Raji (cell line): Measurements from ENCODE around the gene ACOT13.
A peak's percentile ranks its signal among the peaks of the same experiment; 100 is the strongest.

Source experiments
- POLR2A ChIP-seq: IDR thresholded peaks from 2 replicates; pipeline ENCODE4 v1.6.1; 2011; ENCODE audit warnings: low read depth, low read length, control low read depth; ENCODE audit not compliant: insufficient read depth

The ACOT13 gene

DNA sequence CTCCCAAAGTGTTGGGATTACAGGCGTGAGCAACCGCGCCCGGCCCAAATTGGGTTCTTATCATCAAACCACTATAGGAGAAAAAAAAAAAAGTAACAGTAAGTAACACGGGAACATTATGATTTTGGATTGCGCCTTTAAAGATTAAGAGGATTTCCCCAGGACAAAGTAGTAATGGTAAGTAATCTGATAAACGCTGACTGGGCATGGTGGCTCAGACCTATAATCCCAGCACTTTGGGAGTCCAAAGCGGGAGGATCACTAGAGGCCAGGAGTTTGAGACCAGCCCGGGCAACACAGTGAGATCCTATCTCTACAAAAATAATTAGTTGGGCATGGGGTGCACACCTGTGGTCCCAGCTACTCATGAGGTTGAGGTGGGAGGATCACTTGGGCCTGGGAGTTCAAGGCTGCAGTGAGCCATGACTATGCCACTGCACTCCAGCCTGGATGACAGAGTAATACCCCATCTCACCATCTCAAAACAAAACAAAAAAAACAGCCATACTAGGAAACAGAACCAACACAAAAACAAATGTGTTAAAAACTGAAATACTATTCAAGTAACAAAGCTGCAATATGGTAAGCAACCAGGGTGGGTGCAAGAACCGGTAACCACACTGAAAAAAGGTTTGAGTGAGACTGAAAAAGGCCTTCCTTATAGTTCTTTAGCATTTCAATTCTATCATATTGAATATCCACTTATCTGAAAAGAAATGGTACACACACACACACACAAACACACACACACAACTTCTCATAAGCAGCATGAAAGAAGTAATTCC is 43.8 kb downstream of the ACOT13 start:
- no peak for TF ChIP-seq POLR2A

- no peak for TF ChIP-seq POLR2A
Observed at GRCh38 chr6:24718449-24719124, 51.7 kb downstream of the ACOT13 start.

- 0 out of 2 replicates have a peak, but pooled peaks have one; percentile 24 for TF ChIP-seq POLR2A
Observed at GRCh38 chr6:24719125-24719971, 52.5 kb downstream of the ACOT13 start, which contains the start of gene C6orf62. C6orf62 (minus strand) TSS chr6:24719154; CDS start chr6:24718668, 486 bp downstream.

GRCh38 chr6:24720131-24720603 is 53.3 kb downstream of the ACOT13 start:
- TF ChIP-seq POLR2A = no peak

DNA sequence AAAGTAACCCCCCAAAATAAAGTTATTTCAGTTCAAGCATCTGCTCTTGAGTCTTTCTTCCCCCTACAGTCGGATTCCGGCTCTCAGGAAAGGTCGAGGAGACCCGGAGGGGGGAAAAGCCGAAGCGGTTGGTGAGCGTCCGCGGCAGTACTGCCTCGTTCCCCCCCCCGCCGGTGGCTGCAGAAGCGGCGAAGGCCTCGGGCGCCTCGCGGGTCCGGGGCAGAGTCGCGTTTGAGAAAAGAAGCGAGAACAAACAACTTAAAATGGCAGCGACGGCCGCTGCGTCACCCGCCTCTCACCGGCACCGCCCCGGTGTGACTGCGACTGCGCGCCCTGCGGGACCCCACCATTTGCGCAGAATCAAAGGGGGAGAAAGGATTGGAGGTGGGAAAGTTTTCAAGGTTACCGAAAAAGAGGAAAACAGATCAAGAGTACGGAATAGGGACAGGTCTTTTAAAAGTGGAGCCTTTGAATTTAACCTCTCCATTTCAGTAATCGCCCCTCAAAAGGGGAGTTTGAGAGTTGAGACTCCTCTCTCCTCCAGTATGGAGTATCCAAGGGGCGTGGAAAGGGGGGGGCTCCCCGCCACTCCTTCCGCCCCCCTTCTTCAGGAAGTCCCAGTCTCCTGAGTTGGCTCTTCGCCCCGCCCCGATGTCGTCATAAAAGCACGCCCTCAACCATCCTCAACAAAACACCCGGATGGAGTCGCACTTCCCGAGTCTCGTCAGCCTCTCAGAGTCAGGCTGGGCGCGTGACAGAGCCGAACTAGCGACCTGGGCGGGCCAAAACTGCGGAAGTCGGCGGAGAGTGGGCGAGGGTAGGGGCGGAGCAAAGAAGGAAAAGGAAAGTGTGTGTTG is 54.0 kb downstream of the ACOT13 start:
- peak; percentile 84 for TF ChIP-seq POLR2A

DNA sequence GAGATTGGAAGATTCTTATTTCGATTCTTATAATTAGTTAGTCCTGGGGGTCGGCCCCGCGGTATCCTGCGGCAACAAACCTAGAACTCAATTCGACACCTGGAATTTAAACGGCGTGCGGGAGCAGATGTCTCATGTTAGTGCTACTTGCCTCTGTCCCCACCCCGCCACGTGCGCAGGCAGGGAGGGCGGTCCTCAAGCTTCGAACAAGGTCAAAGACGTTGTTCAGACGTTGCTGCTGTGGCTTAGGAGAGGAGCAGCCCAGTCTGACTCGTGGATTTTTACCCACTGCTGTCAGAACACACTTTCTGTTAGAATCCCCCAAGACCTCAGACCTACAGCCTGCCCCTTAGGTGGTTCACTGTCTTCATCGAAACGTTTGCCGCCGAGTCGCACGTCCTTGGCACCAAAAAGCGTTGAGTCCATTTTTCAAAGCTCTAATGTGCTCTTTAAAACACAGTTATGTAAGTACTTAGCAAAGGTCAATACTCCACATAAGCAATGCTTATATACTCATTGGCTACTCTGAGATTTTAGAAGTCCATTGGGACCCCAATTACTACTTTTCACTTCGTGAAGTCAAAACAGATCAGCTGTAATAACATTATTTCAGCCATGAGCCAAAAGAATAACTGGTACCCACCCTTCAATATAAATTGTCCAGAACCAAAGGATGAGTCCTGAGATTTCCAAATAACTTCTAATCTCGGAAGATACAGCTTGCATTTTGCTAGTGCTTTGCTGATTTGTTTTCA is 54.8 kb downstream of the ACOT13 start:
- TF ChIP-seq POLR2A = peak; percentile 77

DNA sequence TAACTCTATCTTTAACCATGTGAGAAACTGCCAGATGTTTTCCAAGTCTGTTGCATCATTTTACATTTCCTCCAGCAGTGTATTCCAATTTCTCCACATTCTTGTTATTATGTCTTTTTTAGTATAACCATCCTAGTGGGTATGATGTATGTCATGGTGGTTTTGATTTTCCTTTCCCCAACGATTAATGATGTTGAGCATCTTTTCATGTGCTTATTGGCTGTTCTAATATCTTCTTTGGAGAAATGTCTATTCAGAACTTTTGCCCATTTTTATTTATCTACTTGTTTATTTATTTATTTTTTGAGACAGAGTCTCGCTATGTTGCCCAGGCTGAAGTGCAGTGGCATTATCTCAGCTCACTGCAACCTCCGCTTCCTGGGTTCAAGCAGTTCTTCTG is 56.4 kb downstream of the ACOT13 start:
- no peak for TF ChIP-seq POLR2A

GRCh38 chr6:24734166-24734565 is 67.3 kb downstream of the ACOT13 start:
- no peak for TF ChIP-seq POLR2A

- no peak for TF ChIP-seq POLR2A
Observed at GRCh38 chr6:24738741-24739140, 71.9 kb downstream of the ACOT13 start.

DNA sequence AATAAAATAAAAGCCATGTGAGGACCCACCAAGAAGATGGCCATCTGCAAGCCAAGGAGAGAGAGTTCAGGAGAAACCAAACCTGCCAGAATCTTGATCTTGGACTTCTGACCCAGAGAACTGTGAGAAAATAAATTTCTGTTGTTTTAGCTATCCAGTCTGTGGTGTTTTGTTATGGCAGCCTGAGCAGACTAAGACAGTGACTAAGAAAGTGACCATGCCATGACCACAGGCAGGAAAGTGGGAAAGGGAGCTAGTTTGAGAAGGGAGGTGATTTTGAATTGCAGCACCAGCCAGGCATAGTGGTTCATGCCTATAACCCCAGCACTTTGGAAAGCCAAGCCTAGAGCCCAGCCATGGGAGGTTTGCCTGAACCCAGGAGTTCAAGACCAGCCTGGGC is 74.0 kb downstream of the ACOT13 start:
- TF ChIP-seq POLR2A = no peak

DNA sequence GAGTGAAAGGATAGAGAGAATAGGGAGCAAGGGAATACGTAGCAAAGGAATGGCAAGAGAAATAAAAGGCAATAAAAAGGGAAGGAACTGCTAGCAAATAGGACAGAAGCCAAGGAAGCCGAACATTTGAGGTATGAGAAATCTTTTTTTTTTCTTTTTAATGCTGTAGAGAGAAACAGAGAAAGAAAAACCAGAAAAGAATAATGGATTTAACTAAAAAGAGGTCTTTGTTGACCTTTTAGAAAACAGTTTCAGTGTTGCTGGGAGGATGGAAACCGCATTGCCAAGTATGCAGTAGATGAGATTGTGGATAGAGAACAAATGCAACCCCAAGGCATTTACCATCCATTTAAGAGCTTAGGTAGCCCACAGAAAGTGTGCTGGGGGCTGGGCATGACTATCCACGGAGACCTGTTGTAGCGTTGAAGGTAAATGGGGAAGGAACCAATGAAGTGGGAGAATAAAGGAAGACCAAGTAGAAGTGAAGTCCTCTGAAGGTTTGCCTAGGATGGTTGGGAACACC is 75.4 kb downstream of the ACOT13 start:
- TF ChIP-seq POLR2A = no peak

DNA sequence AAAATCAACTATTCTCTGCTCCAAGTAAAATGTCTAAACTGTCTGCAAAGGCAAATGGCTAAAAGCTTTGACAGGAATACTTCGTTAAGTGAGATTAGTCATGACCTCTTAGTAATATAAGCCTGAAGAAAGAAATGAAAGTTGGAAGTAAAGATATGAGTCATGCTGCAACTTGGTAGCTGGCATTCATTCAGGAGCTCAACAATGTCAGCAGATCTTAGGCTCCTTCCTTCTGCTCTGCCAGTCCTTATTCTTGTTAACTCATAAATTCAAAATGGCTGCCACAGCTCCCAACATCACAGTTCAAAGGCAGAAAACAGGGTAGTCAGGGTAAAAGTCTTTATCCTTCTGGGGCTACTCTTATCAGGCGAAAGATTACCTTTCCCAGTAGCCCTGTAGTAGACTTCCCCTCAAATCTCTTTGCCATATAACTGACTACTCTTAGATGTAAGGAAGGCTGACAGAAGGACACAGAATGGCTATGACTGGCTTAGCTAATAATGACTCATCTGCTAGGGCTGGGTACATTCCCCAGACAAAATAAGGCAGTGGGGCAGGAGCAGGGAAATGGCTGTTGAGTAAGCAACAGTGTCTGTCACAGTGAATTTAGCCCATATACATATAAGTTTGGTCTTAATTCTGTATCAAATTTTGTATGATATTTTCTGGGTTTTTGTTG is 76.5 kb downstream of the ACOT13 start:
- TF ChIP-seq POLR2A = no peak

DNA sequence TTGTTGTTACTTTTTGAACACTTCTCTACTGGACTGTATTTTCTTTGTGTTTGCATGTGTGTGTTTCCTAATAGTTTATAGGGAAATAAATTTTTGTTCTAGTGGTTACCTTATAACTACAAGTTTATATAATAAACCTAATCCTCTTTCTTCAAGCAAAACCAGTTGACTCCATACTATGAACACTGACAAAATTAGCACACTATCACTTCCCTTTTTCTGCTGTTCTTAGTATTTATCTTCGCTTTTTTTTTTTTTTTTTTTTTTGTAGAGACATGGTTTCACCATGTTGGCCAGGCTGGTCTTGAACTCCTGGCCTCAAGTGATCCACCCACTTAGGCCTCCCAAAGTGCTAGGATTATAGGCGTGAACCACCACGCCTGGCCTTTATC is 77.1 kb downstream of the ACOT13 start:
- TF ChIP-seq POLR2A = no peak
